C4-2B (cell line): ENCODE data around the gene OR11L1.

Source experiments
- H3K27ac ChIP-seq: fragments of 450-650 bp; 2 replicates; pipeline ENCODE4 v1.5.1; 2017
- ZFX ChIP-seq: fragments of 450-650 bp; IDR thresholded peaks from 2 replicates; pipeline ENCODE4 v1.6.1; 2017
- TF ChIP-seq, protein P1 (sequence below): fragments of 450-650 bp; conservative IDR thresholded peaks from 2 replicates; pipeline ENCODE4 v1.5.1; 2017; ENCODE audit warnings: mild to moderate bottlenecking

OR11L1 gene

DNA sequence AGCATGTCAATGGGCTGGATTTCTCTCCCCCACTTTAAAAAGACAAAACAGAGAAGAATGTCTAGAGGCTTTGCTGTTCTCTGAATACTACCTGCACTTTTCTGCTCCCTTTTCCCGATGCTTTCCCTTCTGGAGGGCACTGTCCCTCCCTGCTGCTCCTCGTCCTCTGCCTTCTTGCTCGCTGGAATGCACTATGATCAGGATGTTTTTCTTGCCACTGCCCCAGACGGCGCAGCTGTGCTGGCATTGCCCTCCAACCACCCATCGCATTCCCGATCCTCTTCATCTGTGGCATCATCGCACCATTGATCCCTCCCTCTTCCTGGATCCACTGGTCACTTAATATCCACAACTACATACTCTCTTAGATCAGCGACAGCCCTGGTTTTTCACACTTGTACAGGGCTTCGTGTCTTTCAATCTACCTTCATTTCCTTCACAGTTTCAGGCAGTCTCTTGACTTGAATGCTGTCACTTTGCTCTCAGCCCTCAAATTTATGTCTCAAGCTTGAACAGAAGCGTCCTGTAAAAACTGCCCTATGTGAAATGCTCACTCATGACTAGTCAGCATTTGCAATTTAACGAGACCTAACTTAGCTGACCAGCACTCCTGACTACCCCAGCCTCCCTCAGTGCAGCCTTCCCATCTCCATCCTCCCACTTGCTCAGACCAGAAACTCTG lies 3.5 kb upstream of the OR11L1 start:
- TF ChIP-seq ZFX, result no peak
- TF ChIP-seq, protein P1, sequence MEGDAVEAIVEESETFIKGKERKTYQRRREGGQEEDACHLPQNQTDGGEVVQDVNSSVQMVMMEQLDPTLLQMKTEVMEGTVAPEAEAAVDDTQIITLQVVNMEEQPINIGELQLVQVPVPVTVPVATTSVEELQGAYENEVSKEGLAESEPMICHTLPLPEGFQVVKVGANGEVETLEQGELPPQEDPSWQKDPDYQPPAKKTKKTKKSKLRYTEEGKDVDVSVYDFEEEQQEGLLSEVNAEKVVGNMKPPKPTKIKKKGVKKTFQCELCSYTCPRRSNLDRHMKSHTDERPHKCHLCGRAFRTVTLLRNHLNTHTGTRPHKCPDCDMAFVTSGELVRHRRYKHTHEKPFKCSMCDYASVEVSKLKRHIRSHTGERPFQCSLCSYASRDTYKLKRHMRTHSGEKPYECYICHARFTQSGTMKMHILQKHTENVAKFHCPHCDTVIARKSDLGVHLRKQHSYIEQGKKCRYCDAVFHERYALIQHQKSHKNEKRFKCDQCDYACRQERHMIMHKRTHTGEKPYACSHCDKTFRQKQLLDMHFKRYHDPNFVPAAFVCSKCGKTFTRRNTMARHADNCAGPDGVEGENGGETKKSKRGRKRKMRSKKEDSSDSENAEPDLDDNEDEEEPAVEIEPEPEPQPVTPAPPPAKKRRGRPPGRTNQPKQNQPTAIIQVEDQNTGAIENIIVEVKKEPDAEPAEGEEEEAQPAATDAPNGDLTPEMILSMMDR, result no peak

DNA sequence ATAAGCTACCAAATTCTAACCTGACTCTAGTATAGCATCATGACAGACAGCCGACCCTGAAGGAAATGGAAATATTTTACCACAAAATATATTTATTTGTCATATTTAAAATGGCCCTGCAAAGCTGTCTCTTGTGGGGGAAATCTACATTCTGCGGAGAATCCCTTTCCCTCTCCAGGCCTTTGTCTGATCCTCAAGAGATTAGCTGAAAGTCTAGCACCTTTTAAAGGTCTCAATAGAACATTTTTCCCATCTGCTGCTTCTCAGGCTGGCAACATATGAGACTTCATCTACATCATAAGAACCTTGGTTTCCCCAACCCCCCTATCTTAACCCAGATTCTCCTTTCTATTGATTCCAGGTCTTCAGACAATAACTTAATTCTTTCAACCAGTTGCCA lies 1.7 kb upstream of the OR11L1 start:
- TF ChIP-seq, protein P1, result no peak
- TF ChIP-seq ZFX, result no peak
- no peak overlapping the region for H3K27ac ChIP-seq

More for the DNA sequence above, 3.5 kb upstream of the OR11L1 start:
- H3K27ac ChIP-seq, result no peak overlapping the region

DNA sequence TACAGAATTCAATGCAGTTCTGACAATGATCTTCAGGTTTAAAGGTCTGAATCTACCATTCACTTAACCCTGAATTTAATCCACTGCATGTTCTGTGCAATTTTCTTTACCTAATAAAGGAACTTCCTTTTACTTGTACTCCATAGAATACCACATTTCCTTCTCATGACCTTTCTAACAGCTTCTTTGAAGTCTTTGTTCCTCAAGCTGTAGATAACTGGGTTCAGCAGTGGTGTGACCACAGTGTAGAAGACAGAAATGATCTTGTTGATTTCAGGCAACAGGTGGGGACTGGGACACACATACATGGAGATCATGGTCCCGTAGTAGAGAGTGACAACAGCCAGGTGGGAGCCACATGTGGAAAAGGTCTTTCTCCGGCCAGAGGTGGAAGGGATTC lies 878 bp downstream of the OR11L1 start:
- no peak overlapping the region for H3K27ac ChIP-seq
- no peak for TF ChIP-seq ZFX

DNA sequence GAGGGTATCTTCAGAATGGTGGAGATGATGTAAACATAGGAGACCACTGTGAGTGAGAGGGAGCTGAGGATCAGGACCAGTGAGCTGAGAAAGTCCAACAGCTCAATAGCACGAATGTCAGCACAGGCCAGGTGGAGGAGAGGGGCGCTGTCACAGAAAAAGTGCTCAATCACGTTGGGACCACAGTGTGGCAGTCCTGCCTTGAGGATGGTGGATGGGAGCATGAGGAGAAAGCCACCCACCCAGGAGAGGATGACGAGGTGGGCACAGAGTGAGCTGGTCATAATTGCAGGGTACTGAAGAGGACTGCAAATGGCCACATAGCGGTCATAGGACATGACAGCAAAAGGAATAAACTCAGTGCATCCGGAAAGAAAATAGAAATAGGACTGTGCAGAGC lies 8.1 kb downstream of the OR11L1 start:
- no peak overlapping the region for H3K27ac ChIP-seq
- TF ChIP-seq ZFX, result no peak
- TF ChIP-seq, protein P1, result no peak

DNA sequence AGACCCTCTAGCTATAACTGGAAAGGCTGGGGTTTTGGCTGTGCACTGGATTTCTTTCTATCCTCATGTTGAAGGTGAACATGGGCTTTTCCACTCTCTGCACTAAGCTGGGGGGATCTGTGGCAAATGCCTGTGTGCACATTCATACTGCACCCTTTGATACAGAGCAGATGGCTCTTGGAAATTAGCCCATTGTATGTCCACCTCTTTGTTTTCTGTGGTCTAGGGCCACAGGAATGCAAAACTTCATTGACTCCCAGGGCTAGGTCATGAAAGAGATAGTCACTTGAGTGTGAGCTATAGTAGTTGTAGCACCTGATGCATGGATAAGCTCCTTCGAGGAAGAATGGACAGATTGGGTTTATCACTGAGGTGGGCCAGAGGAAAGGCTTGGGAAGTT lies 12.0 kb downstream of the OR11L1 start:
- TF ChIP-seq ZFX, result no peak
- TF ChIP-seq, protein P1, result no peak
- no peak overlapping the region for H3K27ac ChIP-seq

DNA sequence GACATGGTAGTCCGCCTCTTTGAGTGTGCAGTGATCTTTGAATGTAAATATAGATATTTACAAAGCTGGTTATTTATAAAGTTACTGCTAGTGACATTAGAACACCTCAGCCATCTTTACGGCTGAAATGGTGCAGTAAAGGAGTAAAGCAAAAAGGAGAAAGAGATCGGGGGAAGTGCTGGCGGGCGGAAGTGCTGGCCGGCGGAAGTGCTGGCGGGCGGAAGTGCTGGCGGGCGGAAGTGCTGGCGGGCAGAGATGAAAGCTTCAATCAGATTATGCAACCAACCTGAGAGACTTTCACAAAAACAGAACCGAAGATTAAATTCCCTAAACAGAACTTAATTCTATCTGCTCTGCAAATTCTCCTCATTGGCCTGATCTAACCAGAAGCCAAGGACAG lies 16.3 kb downstream of the OR11L1 start:
- TF ChIP-seq, protein P1, result no peak
- TF ChIP-seq ZFX, result no peak
- no peak overlapping the region for H3K27ac ChIP-seq

DNA sequence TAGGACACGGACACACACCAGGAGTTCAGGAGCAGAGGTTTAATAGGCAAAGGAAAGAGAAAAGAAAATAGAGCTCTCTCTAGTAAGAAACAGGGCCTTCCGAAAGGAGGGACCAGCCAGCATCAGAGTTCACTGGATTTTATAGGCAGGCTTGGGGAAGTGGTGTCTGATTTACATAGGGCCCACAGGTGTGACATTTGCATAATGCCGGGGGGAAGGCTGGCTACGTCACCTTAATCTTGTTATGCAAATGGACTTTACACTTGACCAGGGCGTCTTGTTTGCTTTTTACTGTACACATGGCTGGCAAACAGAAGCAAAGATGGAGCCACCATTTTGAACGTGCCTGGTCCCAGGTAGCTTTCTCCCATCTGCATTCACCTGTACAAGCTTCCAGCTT lies 17.7 kb downstream of the OR11L1 start, which contains the start of gene OR14A16:
Gene OR14A16 (minus strand): TSS at position 97 of the 400 bp plus-strand sequence. CDS start 8,390 bp downstream, outside the sequence.
- H3K27ac ChIP-seq, result no peak within 1 kb of the TSS
- no peak for TF ChIP-seq ZFX
- TF ChIP-seq, protein P1, result no peak

DNA sequence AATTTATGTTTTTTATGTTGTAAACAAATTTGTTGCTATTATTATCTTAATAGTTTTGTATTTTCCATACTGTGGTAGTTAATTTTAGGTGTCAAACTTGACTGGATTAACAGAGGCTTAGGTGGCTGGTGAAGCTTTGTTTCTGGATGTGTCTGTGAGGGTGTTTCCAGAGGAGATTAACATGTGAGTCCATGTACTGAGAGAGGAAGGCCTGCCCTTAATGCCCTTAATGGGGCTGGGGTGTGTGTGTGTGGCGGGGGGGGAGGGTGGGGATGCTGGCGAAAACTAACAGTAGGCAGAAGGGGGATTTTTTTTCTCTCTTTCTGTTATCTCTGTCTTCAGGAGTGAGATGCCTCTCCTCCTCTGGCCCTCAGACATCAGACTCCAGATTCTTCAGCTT lies 19.6 kb downstream of the OR11L1 start:
- no peak overlapping the region for H3K27ac ChIP-seq
- TF ChIP-seq ZFX, result no peak
- TF ChIP-seq, protein P1, result no peak
